Measurements from ENCODE around the gene IRF2. TPM values are rescaled to one million over a fixed set of nuclear protein-coding genes. Genes with fewer than 3 reads are reported as not detected.

The IRF2 gene
- polyA plus RNA-seq, 2 of the 4 experiments (the other 2 are of a cell fraction), result 11.0 to 23.5 TPM

DNA sequence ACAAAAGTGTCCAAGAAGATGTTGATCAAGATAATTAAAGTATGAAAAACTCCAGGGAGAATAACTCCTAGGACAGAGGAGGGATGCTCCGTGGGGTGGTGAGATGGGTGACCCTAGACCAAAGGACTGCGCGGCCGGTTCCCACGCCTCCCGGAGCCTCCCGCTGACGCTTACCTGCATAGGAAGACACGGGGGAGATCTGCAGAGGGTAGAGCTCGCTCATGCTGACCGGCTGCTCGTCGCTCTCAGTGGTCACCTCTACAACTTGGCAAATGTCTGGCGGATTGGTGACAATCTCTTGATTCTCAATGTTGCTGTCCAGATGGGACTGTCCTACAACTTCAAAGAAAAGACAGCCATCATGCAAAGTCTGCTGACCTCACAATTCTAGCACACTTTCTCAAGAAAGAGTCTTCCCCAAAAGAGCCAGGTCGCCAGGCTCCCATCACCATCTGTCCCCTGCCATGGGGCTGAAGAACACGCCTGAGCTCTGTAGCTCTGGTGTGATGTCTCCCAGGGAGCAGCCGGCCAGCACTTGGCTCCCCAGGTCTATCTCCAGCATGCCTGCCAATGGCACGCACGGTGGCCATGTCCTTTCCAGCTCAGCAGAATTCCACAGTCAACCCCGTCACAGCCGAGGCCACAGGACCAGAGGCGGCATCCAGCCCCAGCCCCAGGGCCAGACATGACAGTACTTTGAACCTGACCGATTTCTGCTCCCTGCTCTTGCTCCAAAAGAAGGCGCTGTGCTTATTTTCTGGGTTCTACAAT lies 75.4 kb downstream of the IRF2 start:
- peaks cover 13% of the 10 kb centered on the region; the same call in 2 of the 3 replicates for H3K4me1 ChIP-seq
- ATAC-seq (no peak), DNase-seq (ENCODE audit: low read depth in 1 of 2, low spot score in 1 of 2) (no peak), FAIRE-seq (no peak)
- CTCF ChIA-PET, result interaction anchor here (0.7 kb wide), 2 partner anchors 133 to 140 kb away, joined by 3 to 4 read pairs; no protein-coding TSS in a partner anchor
- TF ChIP-seq, protein P1, sequence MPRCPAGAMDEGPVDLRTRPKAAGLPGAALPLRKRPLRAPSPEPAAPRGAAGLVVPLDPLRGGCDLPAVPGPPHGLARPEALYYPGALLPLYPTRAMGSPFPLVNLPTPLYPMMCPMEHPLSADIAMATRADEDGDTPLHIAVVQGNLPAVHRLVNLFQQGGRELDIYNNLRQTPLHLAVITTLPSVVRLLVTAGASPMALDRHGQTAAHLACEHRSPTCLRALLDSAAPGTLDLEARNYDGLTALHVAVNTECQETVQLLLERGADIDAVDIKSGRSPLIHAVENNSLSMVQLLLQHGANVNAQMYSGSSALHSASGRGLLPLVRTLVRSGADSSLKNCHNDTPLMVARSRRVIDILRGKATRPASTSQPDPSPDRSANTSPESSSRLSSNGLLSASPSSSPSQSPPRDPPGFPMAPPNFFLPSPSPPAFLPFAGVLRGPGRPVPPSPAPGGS (IDR thresholded peaks at IDR 0.05), result no peak
- TF ChIP-seq MAFK (IDR thresholded peaks at IDR 0.05; ENCODE audit: partially characterized antibody) (no peak), NFE2L2 (conservative IDR thresholded peaks at IDR 0.05; ENCODE audit: low read length) (no peak), SREBF2 (IDR thresholded peaks at IDR 0.05) (no peak), SMC3 (IDR thresholded peaks at IDR 0.05) (no peak), TFCP2L1 (CRISPR knock-in tag; IDR thresholded peaks at IDR 0.05) (no peak), HOXB13 (CRISPR knock-in tag; IDR thresholded peaks at IDR 0.05; ENCODE audit: low read depth) (no peak), EHMT2 (IDR thresholded peaks at IDR 0.05; ENCODE audit: low read depth) (no peak), RFX5 (IDR thresholded peaks at IDR 0.05) (no peak), HES2 (IDR thresholded peaks at IDR 0.05) (no peak), JUN (IDR thresholded peaks at IDR 0.05) (no peak), EP300 (IDR thresholded peaks at IDR 0.05) (no peak)
- TF ChIP-seq, protein P2, sequence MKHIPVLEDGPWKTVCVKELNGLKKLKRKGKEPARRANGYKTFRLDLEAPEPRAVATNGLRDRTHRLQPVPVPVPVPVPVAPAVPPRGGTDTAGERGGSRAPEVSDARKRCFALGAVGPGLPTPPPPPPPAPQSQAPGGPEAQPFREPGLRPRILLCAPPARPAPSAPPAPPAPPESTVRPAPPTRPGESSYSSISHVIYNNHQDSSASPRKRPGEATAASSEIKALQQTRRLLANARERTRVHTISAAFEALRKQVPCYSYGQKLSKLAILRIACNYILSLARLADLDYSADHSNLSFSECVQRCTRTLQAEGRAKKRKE (CRISPR knock-in tag; IDR thresholded peaks at IDR 0.05; ENCODE audit: low read depth), result no peak
- TF ChIP-seq, protein P3, sequence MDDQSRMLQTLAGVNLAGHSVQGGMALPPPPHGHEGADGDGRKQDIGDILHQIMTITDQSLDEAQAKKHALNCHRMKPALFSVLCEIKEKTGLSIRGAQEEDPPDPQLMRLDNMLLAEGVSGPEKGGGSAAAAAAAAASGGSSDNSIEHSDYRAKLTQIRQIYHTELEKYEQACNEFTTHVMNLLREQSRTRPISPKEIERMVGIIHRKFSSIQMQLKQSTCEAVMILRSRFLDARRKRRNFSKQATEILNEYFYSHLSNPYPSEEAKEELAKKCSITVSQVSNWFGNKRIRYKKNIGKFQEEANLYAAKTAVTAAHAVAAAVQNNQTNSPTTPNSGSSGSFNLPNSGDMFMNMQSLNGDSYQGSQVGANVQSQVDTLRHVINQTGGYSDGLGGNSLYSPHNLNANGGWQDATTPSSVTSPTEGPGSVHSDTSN (IDR thresholded peaks at IDR 0.05), result no peak
- TF ChIP-seq, protein P4, sequence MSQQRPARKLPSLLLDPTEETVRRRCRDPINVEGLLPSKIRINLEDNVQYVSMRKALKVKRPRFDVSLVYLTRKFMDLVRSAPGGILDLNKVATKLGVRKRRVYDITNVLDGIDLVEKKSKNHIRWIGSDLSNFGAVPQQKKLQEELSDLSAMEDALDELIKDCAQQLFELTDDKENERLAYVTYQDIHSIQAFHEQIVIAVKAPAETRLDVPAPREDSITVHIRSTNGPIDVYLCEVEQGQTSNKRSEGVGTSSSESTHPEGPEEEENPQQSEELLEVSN (IDR thresholded peaks at IDR 0.05; ENCODE audit: borderline replicate concordance, low read depth), result no peak
- H3K9me3 ChIP-seq, result no peaks in the 10 kb centered on the region
- no peak overlapping the region for H3K4me3 ChIP-seq
- POLR2A ChIA-PET, result no interaction called here
- WGBS (ENCODE audit: missing lambda C conversion rate), result 94% methylated on average over 22 of the region's 24 CpGs
- no peak overlapping the region for H3K27ac ChIP-seq
- no peak overlapping the region for H3K4me2 ChIP-seq

DNA sequence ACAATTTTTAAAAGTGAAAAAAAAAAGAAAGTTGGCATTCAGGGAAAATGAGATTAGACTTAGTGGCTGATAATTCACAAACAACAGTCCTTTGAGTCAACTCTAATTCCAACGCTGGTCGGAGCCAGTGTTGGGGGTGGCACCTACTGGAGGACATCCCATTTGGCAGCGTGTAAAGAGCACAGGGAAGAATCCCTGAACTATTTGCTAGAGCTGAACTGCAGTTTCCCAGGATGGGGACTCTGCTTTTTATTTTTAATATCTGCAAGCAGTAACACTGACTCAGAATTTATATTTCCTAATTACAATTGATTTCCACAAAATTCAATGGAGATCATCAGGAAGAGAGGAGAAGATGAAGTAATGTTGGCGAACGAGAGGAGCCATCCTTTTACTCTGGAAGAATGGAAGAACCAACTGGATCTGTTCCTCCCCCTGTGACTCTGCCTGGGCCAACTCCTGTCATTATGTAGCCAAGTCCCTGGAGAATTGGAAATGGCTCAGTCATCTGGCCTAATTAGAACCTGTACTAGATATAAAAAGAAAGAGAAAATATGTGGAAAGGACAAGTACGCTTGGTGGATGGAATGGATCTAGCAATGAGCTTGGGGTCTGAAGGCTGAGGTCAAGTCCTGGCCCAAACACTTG lies 76.7 kb downstream of the IRF2 start:
- TF ChIP-seq SREBF2 (IDR thresholded peaks at IDR 0.05) (no peak), GATA3 (IDR thresholded peaks at IDR 0.05; ENCODE audit: borderline replicate concordance) (no peak), CTCF (IDR thresholded peaks at IDR 0.05) (no peak)
- ChIA-PET CTCF (no interaction called here), POLR2A (no interaction called here)
- Histone ChIP-seq H3K4me1 (peaks cover 13% of the 10 kb centered on the region; the same call in 2 of the 3 replicates), H3K27ac (no peak overlapping the region), H3K4me3 (no peak overlapping the region), H3K9me3 (no peaks in the 10 kb centered on the region), H3K4me2 (no peak overlapping the region)
- DNase-seq (ENCODE audit: low read depth in 1 of 2, low spot score in 1 of 2) (no peak), ATAC-seq (no peak), FAIRE-seq (no peak)
- 90% methylated on average over 6 of the region's 6 CpGs for WGBS (ENCODE audit: missing lambda C conversion rate)
